Upper lobe of left lung (tissue), 4 donors: ENCODE measurements around the gene DDX11.
"Not testable (repeated sequence)": the region's sequence is repeated elsewhere in the genome, so short reads cannot be mapped to it uniquely, and the experiment has no call there.

Experiments used
- CTCF ChIP-seq, 6 experiments: fragments of 450-650 bp in 4 of 6; fragments of 200-600 bp in 2 of 6; sonication (generic) in 2 of 6; IDR thresholded peaks; one replicate each; pipeline ENCODE4 v1.5.1; 2016 to 2019; ENCODE audit warnings: antibody characterized with exemption in 6 of 6
- EP300 ChIP-seq, 4 donors: sonication (generic); formaldehyde crosslinking; IDR thresholded peaks; one replicate each; pipeline ENCODE4 v1.5.1; 2017; ENCODE audit warnings: antibody characterized with exemption in 4 of 4, control low read depth in 2 of 4
- POLR2A ChIP-seq, 4 donors: fragments of 450-650 bp; IDR thresholded peaks; one replicate each; pipeline ENCODE4 v1.5.1; 2016 to 2017; ENCODE audit warnings: antibody characterized with exemption in 4 of 4, mild to moderate bottlenecking in 2 of 4
- POLR2AphosphoS5 ChIP-seq, 2 donors: sonication (generic); formaldehyde crosslinking; IDR thresholded peaks; one replicate each; pipeline ENCODE4 v1.5.1; 2017; ENCODE audit warnings: antibody characterized with exemption in 2 of 2

DNA sequence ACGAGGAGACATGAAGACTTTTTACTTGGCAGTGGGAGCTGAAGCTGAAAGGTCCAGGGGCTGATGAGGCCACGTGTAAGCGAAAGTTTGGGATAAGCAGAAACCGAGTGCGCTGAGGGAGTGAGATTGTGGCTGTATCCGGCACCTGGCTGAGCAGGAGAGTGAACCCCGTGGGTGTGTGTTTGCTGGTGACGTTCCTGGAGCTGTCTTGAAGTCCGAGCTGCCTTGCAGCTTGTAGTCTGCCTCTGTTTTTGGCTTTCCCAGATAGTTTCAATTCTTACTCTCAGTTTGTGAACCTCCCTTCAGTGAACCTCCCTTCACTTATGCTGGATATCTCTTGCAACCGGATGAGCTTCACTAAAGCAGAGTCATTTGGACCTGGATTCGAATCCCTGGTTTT is 2.5 kb downstream of the DDX11 start:
- TF ChIP-seq CTCF, POLR2A, POLR2AphosphoS5, EP300 (IDR thresholded peaks at IDR 0.05): not testable (repeated sequence)
